ENCODE results near the gene COPB2.
"Not testable (repeated sequence)": the region's sequence is repeated elsewhere in the genome, so short reads cannot be mapped to it uniquely, and the experiment has no call there.

The COPB2 gene
- 32.6 to 186 reads per million in 2 donors for total RNA-seq

DNA sequence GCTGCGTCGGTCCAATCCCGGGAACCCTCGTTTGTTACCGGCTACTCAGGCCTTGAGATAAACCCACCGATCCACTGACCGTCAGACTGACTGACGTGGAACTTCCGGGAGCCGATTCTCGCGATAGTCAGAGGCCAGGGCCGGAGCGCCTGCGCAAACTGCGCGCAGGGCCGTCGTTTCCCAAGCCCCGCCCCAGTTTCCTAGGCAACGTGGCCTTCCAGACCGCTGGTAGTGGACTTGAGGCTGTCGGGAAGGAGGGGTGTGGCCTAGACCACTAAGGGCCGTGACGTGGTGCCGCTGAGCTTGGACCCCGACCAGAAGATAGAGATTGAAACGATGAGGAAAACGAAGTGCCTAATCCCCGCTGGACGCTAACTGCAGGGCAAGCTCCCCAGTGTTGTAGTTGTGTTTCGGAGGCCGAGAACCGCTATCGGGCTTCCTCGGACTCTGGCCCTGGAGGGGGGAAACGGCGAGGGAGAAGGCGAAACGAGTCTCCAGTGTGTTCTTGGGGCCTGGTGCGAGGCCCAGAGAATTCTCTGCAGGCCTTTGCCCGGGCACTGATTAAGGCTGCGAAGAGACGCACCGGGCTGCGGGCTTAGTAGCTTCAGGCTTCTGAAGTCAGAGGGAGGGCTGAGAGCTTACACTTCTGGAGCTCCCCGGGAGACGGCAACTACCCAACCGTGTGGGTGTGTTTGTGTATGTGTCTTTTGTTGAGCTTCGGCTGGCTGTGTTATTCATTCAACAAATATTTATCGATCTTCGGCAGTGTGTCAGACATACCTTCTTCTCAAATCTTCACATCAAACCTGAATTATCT is at the start of gene COPB2:
Gene COPB2 (minus strand): TSS at position 96 of the 817 bp plus-strand sequence. CDS start 97 bp downstream, outside the sequence.
- peak; percentile 95 for DNase-seq

GRCh38 chr3:139434764-139435307 is 45.4 kb upstream of the COPB2 start:
- no peak for DNase-seq

GRCh38 chr3:139434228-139434627 is 44.8 kb upstream of the COPB2 start:
- no peak for DNase-seq

DNA sequence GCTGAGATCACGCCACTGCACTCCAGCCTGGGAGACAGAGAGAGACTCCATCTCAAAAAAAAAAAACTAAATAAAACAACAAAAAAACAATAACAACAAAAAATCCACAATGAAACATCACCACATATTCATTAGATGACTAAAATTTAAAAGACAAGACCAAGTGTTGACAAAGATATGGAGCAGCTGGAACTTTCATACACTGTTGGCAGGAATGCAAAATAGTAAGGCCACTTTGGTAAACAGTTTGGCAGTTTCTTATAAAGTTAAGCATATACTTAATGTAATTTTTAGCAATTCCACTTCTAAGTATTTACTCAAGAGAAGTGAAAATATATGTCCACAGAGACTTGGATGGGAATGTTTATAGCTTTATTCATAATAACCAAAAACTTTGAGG is 43.6 kb upstream of the COPB2 start:
- no peak for DNase-seq

DNA sequence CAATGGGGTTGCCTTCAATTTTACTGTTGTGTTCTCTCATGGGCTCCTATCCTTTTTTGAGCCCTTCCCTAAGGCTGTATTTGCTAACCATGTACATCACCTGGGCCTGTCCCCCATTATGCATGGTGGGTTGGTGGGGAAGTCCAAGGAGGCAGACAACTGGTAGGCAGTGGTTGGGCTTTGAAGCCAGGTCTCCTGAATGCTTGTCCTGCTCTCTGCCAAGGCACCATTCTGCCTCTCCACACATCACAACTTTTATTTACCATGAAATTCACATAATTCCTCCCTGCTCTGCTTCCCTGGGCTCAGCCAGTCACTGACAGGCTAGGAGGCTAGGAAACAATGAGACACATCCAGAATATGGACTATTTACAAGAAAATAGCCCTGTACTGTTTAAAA is 41.0 kb upstream of the COPB2 start:
- DNase-seq: no peak

DNA sequence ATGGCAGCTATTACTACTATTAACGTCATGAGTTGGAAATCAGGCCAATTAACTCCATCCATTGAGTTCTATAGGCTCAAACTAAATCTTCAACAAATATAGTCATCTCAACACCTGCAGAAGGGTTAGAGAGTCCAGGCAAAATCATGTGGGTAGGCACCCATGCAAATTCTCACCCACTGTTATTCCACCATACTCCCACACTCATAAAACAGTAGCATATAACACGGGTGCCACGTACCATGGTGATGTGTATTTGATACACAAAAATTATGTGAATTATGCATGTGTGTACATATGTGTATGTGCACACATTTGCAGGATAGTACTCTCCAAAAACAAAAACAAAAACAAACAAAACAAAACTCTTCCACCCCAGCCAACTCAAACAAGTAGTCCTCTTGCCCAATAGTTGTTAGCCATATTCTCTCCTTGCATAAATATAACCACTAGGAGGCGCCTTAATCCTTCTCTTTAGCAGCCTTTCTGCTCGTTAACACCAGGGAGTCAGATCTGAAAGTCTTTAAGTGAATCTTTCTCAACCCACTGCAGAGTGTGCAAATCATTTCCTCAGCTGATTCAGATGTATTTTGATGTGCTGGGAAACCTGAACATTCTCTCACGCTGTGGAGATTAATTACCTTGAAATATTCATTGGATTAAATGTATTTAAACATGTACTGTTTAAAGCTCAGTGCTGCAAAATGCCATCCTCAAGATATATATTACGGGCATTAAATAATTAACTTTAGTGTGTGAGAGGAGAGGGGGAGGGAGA is 38.0 kb upstream of the COPB2 start:
- DNase-seq: no peak

- no peak for DNase-seq
Measured at GRCh38 chr3:139425745-139426400, 36.4 kb upstream of the COPB2 start.

GRCh38 chr3:139423232-139423631 is 33.8 kb upstream of the COPB2 start:
- DNase-seq: no peak

GRCh38 chr3:139421460-139421859 is 32.0 kb upstream of the COPB2 start:
- no peak for DNase-seq

DNA sequence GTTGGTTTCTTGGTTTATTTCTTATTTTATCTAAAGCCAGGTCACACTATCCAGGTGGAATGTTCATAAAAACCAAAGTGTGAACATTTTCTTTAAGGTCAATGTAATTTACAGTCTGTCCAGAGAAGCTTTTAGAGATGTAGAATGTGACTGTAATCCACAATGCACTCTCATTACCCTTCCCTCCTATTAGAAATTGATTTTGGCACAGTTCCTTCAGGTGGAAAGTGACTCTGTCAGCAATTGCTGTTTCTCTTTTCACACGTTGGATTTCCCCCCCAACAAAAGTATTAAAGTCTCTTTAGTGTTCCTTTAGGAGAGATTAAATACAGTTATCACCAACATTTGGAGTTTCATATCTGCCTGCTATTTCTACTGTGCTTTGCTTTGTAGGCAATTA is 31.6 kb upstream of the COPB2 start:
- DNase-seq: no peak

GRCh38 chr3:139418144-139418543 is 28.7 kb upstream of the COPB2 start:
- DNase-seq: no peak

GRCh38 chr3:139416275-139416674 is 26.8 kb upstream of the COPB2 start:
- DNase-seq: no peak

DNA sequence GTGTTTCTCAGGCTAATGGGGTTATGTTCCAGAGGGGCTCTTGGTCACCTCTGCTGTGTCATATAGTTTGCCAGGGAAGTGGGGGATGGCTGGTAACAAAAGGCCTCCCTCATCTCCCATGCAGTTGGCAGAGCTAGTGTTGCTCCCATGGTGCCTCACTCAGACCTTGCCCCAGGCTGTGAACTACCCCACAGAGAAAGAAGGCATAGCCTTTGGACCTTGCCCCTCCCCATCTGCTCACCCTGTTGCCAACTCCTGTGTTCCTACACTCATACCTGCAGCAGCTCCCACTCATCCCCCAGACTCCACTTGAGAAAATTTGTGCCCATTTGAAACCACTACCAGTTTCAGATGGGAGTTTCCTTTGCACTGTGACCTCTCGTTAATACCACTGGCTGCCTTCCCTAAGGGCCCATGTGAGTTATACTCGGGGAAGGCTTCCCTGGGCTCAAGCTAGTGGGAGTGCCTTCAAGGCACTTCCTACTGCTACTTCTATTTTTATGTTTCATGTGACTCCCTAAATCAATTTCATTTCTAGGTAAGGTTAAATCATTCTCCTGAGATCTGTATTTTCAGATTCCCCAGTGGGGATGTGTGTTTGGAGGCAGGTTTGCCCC is 25.3 kb upstream of the COPB2 start:
- no peak for DNase-seq

GRCh38 chr3:139412891-139413290 is 23.4 kb upstream of the COPB2 start:
- DNase-seq: not testable (repeated sequence)

- DNase-seq: not testable (repeated sequence)
Measured at GRCh38 chr3:139401155-139401554, 11.7 kb upstream of the COPB2 start.

GRCh38 chr3:139396707-139397106 is 7.3 kb upstream of the COPB2 start:
- no peak for DNase-seq

DNA sequence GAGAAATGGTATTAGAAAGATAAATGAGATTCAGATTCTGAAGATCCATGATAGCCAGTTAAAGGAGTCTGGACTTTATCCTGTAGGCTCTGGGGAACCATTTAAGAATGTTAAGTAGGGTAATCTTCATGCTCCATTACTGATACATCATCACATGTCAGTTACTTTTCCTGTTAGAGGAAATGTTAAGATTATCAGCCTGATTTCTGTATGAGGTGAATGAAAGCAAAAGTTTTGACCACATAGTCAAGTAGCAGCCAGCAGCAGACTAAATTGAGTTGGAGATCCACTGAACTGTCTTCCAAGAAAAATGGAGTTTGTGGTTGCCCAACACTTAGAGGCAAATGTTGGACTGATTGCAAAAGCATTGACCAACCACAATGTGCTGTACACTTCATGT is 4.7 kb upstream of the COPB2 start:
- DNase-seq: no peak

DNA sequence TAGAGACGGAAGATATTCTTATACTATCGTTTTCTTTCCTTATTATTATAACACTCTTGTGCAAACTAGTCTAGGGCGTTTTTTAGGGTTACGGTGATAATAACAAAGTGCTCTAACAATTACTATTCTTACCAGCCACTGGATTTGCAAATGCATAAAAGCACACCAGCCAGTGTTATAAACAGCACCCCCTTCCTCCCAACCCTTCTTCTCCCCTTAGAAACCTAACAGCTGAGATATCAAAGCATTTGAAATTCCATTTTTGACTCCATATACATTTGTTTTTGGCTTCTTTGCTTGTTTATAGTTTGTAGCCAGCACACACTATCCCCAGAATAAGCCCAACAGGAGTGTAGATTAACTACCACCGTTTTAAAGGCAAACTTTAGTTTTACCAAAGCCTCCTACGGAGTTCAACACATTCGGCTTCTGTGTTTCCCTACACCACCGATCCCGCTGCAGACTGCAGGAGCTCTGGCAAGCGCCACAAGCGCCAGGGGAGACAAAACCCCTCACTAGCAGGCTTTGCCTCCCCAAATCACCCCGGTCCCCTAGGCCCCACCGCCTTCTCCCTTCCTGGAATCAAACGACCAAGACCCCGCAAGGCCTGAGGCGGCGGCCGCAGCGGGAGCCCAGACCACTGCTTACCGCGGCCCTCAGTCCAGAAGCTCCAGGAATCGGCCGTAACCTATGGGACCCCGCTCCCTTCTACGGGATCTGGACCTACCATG is 461 bp downstream of the COPB2 start:
- DNase-seq: no peak

GRCh38 chr3:139388077-139388476 is 1.4 kb downstream of the COPB2 start:
- no peak for DNase-seq

DNA sequence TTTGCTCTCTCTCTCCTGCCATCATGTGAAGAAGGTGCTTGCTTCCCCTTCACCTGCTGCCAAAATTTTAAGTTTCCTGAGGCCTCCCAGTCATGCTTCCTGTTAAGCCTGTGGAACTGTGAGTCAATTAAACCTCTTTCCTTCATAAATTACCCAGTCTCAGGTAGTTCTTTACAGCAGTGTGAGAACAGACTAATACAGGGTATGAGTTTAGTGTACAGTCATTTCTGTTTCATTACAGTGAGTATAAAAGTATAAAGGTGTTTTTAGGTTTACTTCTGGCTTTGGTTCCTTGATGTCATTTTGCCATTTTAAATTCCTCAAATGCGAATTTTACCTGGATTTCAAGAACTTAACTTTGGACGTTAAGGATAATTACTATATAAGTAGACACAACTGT is 7.2 kb downstream of the COPB2 start:
- not testable (repeated sequence) for DNase-seq

DNA sequence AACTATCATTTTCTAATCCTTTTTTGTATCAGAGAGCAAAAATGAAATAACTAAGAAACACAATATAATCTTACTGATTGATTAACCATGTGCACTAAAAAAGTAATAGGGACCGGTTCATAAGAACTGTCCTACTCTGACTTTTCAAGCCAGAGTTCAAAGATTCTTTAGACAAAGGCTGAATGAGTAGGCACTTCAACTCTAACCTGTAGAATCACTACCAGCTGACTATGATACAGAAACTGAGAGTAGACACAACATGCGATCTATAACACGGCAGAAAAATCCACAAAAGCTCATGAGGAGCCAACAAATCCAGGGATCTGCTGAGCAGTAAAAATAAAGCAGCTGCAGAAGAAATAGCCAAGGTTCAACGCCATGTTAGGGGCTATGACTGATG is 8.9 kb downstream of the COPB2 start:
- no peak for DNase-seq
